Thymus (tissue), 14 donors: ENCODE results near the gene TAS2R39. TPM values are rescaled to one million over a fixed set of nuclear protein-coding genes. Genes with fewer than 3 reads are reported as not detected.
"Not testable (repeated sequence)": the region's sequence is repeated elsewhere in the genome, so short reads cannot be mapped to it uniquely, and the experiment has no call there.

Source experiments
- DNase-seq, 9 donors: peaks; one replicate each; pipeline ENCODE4 v3.0.0-alpha.2; 2013; ENCODE audit warnings: low spot score in 9 of 9, low read depth in 6 of 9, missing footprints in 1 of 9
- H3K27ac ChIP-seq, 2 donors: one replicate each; pipeline ENCODE4 v1.5.1; 2013; ENCODE audit warnings: control low read depth in 1 of 2, low read depth in 1 of 2, low read length in 1 of 2, mild to moderate bottlenecking in 1 of 2, moderate library complexity in 1 of 2
- H3K27me3 ChIP-seq, 2 donors: one replicate each; pipeline ENCODE4 v1.5.1; 2013; ENCODE audit warnings: low read length in 1 of 2; ENCODE audit not compliant: control insufficient read depth in 2 of 2, insufficient read depth in 1 of 2
- H3K36me3 ChIP-seq, 2 donors: one replicate each; pipeline ENCODE4 v1.5.1; 2013; ENCODE audit warnings: low read length in 1 of 2, mild to moderate bottlenecking in 1 of 2, moderate library complexity in 1 of 2; ENCODE audit not compliant: control insufficient read depth in 2 of 2, insufficient read depth in 2 of 2
- H3K4me1 ChIP-seq, 2 donors: one replicate each; pipeline ENCODE4 v1.5.1; 2013; ENCODE audit warnings: low read length in 2 of 2; ENCODE audit not compliant: control insufficient read depth in 2 of 2, insufficient read depth in 2 of 2
- H3K4me3 ChIP-seq, 2 donors: one replicate each; pipeline ENCODE4 v1.5.1; 2013; ENCODE audit warnings: low read length in 2 of 2, control low read depth in 1 of 2, mild to moderate bottlenecking in 1 of 2
- H3K9me3 ChIP-seq, 2 donors: one replicate each; pipeline ENCODE4 v1.5.1; 2013; ENCODE audit warnings: low read length in 1 of 2, mild to moderate bottlenecking in 1 of 2; ENCODE audit not compliant: control insufficient read depth in 2 of 2, insufficient read depth in 1 of 2
- WGBS: extraction: QIAGEN DNeasy Blood & Tissue Kit; methylation state at CpG from one replicate; pipeline ENCODE4 v1.1.7; 2013; 5-methylcytosine and 5-hydroxymethylcytosine counted together
- long read RNA-seq, 10 donors: transcript quantifications; one replicate each; lab custom pipeline, GENCODE V29; 2026
- polyA plus RNA-seq: library from polyadenylated mRNA; stranded (reverse); fragments of 200-250 nt; gene quantifications from one replicate; pipeline ENCODE4 v1.2.3, GENCODE V29; 2013
- total RNA-seq: library from RNA; stranded (reverse); fragments of 120-200 nt; gene quantifications from one replicate; pipeline ENCODE4 v1.2.4, GENCODE V29; 2013
- donor health status: healthy.

Gene TAS2R39
- total RNA-seq = not detected
- not detected for polyA plus RNA-seq
- long read RNA-seq, donor 1 = 0 reads
- long read RNA-seq, donor 2 = 0 reads
- long read RNA-seq, donor 3 = 0 reads
- long read RNA-seq, donor 4 = 0 reads
- long read RNA-seq, donor 5 = 0 reads
- long read RNA-seq, donor 6 = 0 reads
- long read RNA-seq, donor 7 = 0 reads
- long read RNA-seq, donor 8 = 0 reads
- long read RNA-seq, donor 9 = 0 reads
- long read RNA-seq, donor 10 = 0 reads

GRCh38 chr7:143183024-143183423 lies at the start of gene TAS2R39:
Gene TAS2R39 (plus strand): TSS chr7:143183419. CDS start chr7:143183419, 0 bp downstream.
- H3K4me3 ChIP-seq = no peak within 1 kb of the TSS

GRCh38 chr7:143147070-143147469 lies 36.1 kb upstream of the TAS2R39 start:
- Histone ChIP-seq H3K27me3 (no peaks in the 10 kb centered on the region), H3K9me3 (no peaks in the 10 kb centered on the region)

More at GRCh38 chr7:143183024-143183423, at the start of gene TAS2R39:
- no peak for DNase-seq
- Histone ChIP-seq H3K27ac (no peak within 1 kb of the TSS), H3K27me3 (no peaks in the 10 kb centered on the region), H3K36me3 (no peaks in the 10 kb centered on the region), H3K4me1 (no peaks in the 10 kb centered on the region), H3K9me3 (no peaks in the 10 kb centered on the region)
- WGBS = 93% methylated on average over 3 of the region's 3 CpGs

GRCh38 chr7:143148050-143148449 lies 35.2 kb upstream of the TAS2R39 start:
- no peak overlapping the region for H3K4me3 ChIP-seq
- H3K27me3 ChIP-seq = no peaks in the 10 kb centered on the region
- no peaks in the 10 kb centered on the region for H3K9me3 ChIP-seq
- H3K27ac ChIP-seq = no peak overlapping the region
- no peaks in the 10 kb centered on the region for H3K4me1 ChIP-seq
- H3K36me3 ChIP-seq = no peaks in the 10 kb centered on the region
- WGBS = 85% methylated on average over 4 of the region's 4 CpGs
- no peak for DNase-seq

More at GRCh38 chr7:143147070-143147469, 36.1 kb upstream of the TAS2R39 start:
- no peak overlapping the region for H3K27ac ChIP-seq
- no peak overlapping the region for H3K4me3 ChIP-seq
- DNase-seq = no peak
- H3K36me3 ChIP-seq = no peaks in the 10 kb centered on the region
- no peaks in the 10 kb centered on the region for H3K4me1 ChIP-seq

- Histone ChIP-seq H3K27ac (no peak overlapping the region), H3K27me3 (no peaks in the 10 kb centered on the region), H3K4me1 (no peaks in the 10 kb centered on the region), H3K9me3 (no peaks in the 10 kb centered on the region), H3K36me3 (no peaks in the 10 kb centered on the region), H3K4me3 (no peak overlapping the region)
- no peak for DNase-seq
Measured at GRCh38 chr7:143148651-143149050, 34.6 kb upstream of the TAS2R39 start.

GRCh38 chr7:143150696-143151095 lies 32.5 kb upstream of the TAS2R39 start:
- H3K27ac ChIP-seq, H3K36me3 ChIP-seq, DNase-seq, H3K4me1 ChIP-seq, H3K27me3 ChIP-seq, H3K4me3 ChIP-seq, H3K9me3 ChIP-seq: not testable (repeated sequence)
- WGBS = 98% methylated on average over 6 of the region's 6 CpGs

- not testable (repeated sequence) for H3K4me3 ChIP-seq, H3K36me3 ChIP-seq, H3K27me3 ChIP-seq, H3K9me3 ChIP-seq, DNase-seq, H3K4me1 ChIP-seq, H3K27ac ChIP-seq
- over 99% methylated on average over 3 of the region's 3 CpGs for WGBS
Measured at GRCh38 chr7:143158617-143159016, 24.6 kb upstream of the TAS2R39 start.

GRCh38 chr7:143171697-143172096 lies 11.5 kb upstream of the TAS2R39 start:
- H3K4me3 ChIP-seq = no peak overlapping the region
- H3K27ac ChIP-seq = no peak overlapping the region
- H3K36me3 ChIP-seq = no peaks in the 10 kb centered on the region
- DNase-seq = no peak
- H3K9me3 ChIP-seq = no peaks in the 10 kb centered on the region
- no peaks in the 10 kb centered on the region for H3K4me1 ChIP-seq
- H3K27me3 ChIP-seq = no peaks in the 10 kb centered on the region

- WGBS = 71% methylated on average over 4 of the region's 4 CpGs
- Histone ChIP-seq H3K27me3 (no peaks in the 10 kb centered on the region), H3K4me1 (no peaks in the 10 kb centered on the region), H3K27ac (no peak overlapping the region), H3K9me3 (no peaks in the 10 kb centered on the region), H3K4me3 (no peak overlapping the region), H3K36me3 (no peaks in the 10 kb centered on the region)
- DNase-seq = peak in 1 of 9 donors; percentile 8
Measured at GRCh38 chr7:143172354-143172753, 10.9 kb upstream of the TAS2R39 start.

- no peaks in the 10 kb centered on the region for H3K4me1 ChIP-seq
- no peaks in the 10 kb centered on the region for H3K27me3 ChIP-seq
- H3K27ac ChIP-seq = no peak overlapping the region
- DNase-seq = no peak
- WGBS = 97% methylated on average over 5 of the region's 5 CpGs
- H3K4me3 ChIP-seq = no peak overlapping the region
- H3K36me3 ChIP-seq = no peaks in the 10 kb centered on the region
- no peaks in the 10 kb centered on the region for H3K9me3 ChIP-seq
Measured at GRCh38 chr7:143176128-143176527, 7.1 kb upstream of the TAS2R39 start.
